NCI-H2196 treated with DMSO at 0.1 percent for 48 hours (cell line): ENCODE measurements around the gene GATAD2A.
"Not testable (repeated sequence)": the region's sequence is repeated elsewhere in the genome, so short reads cannot be mapped to it uniquely, and the experiment has no call there.

ENCODE experiments used
- DNase-seq: peaks from one replicate; lab custom pipeline; 2025; ENCODE audit not compliant: unreplicated experiment; lab: John Stamatoyannopoulos, UW

GATAD2A gene

DNA sequence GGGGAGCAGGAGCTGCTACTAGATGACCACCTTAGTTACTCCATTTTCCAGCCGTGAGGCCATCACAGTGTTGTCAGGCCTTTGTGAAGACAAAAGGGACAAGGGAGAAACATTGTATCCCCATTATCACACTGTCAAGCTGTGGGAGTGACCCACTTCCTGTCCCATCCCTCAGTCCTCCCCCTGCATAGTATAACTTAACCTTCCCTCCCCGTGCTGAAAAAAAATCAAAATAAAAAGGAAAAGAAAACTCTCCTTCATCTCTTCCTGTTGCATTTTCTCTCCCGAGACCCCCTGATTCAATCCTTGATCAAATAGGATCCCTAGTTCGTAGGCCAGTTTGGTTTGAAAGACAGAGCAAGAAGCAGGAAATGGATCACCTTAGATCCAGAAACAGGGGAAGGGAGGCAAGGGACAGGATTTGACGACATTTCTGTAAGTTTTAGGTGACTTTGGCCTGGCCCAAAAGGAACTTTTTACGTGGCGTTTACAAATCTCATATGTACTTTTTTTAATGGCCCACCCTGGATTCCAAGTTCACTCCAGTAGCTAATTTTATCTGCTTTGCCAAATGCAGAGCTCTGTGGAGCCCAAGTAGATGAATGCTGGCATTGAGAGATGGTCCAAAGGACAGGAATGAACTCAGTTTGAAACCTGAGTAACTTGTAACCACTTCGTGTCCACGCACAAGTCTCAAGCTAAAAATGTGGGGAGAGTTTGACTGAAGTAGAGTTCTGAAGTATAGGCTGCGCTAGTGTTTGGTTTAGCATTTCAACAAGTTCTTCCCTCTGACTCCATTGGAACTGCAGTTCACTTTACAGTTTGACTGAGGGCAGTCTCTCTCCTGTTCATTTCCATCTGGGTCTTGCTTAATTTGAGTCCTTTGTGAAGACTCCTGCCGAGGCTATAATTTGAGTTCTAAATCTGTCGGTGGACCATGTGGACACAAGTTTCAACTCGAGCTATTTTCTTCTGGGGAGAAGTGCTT lies 16.6 kb upstream of the GATAD2A start:
- DNase-seq: no peak

- DNase-seq: not testable (repeated sequence)
These were observed 15.8 kb upstream of the GATAD2A start for GRCh38 chr19:19389683-19390082.

DNA sequence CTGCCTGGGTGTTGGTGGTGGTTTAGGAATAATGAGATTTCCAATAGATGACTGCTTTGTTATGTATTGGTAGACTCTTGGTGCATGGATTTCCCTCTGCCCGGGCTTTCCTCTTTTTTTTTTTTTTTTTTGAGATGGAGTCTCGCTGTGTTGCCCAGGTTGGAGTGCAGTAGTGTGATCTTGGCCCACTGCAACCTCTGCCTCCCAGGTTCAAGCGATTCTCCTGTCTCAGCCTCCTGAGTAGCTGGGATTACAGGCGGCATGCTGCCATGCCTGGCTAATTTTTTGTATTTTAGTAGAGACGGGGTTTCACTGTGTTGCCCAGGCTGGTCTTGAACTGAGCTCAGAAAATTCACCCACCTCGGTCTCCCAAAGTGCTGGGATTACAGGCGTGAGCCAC lies 11.1 kb upstream of the GATAD2A start:
- DNase-seq: not testable (repeated sequence)

- no peak for DNase-seq
These were observed 5.6 kb upstream of the GATAD2A start for GRCh38 chr19:19399733-19400433.

DNA sequence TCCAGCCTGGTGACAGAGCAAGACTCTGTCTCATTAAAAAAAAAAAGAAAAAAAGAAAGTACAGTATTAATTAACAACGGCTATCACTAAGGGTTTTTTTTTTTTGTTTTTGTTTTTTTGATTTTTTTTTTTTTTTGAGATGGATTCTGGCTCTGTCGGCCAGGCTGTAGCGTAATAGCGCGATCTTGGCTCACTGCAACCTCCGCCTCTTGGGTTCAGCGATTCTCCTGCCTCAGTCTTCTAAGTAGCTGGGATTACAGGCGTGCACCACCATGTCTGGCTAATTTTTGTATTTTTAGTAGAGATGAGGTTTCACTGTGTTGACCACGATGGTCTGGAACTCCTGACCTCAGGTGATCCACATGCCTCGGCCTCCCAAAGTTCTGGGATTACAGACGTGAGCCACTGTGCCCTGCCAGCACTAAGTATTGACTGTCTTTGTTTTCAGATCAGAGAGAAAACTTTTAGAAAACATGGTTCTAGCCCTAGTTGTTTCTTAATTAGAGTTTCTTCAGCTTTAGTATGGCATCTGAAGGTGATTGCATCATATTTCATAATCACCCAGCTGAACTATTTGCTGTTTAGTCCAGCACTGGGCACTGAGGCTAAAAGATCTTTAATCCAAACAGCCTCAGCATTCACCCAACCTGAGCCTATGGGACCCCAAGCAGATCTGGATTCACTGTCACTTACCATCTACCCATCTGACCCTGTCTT lies 2.7 kb upstream of the GATAD2A start:
- no peak for DNase-seq

GRCh38 chr19:19403373-19403901 lies 2.0 kb upstream of the GATAD2A start:
- peak; percentile 23 for DNase-seq

GRCh38 chr19:19405971-19406877 lies 749 bp downstream of the GATAD2A start:
- no peak for DNase-seq

DNA sequence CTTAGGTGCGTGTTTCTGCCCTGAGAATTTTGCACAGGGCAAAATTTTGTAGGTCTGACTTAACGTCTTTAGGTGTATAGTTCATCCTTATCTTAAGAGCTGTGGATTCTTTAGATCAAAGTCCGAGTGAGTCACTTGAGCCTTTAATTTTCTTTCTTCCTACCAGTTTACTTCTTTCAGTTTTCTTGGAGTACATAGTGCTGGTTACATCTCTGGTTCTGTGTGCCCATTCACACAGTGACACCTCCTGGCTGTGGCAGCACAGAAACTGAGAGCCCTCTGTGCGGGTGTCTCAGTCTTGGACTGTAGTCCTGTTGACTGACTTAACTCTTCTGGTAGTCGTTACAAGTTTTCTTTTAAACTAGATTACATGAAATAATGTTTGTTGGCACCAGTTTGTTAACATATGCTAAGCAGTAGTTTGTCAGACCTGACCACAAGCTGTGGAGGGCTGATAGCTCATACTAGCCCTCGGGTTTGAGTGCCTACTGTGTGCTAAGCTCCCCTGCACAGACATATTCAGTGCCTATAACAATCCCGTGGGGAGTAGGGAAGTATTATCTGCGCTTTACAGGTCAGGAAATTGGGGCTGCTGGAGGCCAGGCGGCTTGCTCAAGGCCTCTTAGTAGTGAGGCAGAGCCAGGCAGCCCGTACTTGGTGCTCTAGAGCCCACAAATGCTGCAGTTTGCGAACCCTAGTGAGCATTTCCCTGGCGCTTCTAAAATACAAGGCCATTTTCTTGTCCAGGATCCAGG lies 1.6 kb downstream of the GATAD2A start:
- DNase-seq: no peak

DNA sequence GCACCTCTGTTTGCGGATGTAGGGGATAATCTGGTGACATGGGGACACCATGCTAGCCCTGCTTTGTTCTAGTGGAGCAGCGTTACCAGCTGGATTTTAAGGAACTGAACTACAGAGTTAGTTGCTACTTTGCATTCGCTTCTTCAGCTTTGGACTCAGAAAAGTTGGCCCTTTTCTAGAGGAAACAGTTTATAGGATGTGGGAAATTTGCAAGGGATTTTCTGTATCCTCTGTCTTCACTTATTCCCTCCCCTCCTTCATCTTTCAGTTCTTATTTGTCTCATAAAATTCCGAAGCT lies 2.1 kb downstream of the GATAD2A start:
- no peak for DNase-seq

DNA sequence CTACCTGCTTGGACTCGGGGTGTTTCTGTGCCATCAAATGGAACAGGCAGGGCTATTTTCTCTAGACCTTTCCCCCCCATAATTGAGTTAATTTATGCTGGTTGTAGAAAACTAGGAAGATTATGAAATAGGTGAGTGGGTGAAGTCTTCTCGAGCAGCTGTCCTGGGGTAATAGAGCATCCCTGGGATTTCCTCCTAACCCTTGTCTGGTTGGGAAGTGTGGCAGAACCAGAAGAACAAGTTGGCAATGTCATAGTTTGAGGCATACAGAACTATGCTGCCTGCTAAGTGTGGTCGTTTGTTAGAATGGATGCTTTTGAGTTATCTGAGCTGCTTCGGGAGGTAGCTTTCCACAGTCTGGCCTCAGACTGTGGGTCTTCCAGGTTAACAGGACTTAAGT lies 3.7 kb downstream of the GATAD2A start:
- DNase-seq: no peak

- DNase-seq: no peak
These were observed 4.2 kb downstream of the GATAD2A start for GRCh38 chr19:19409631-19410030.

GRCh38 chr19:19410553-19411550 lies 5.4 kb downstream of the GATAD2A start:
- no peak for DNase-seq

DNA sequence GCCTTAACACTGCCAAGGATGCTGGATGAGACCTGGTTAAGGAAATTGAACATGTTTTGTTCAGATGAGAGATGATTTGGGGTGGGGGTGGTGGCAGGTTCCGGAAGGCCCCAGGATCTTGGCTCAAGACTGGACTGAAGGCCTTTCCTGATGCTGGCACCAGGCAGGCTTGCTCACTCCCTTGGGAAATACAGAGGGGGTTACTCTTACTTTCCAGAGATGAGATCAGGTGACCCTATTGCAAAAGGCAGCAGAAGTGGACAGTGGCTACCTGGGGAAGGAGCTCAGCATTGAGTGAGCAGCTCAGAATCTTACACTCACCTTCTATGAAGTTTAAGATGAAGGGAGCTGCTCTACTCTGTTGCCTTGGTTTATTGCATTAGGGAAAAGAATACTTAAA lies 10.8 kb downstream of the GATAD2A start:
- DNase-seq: no peak

DNA sequence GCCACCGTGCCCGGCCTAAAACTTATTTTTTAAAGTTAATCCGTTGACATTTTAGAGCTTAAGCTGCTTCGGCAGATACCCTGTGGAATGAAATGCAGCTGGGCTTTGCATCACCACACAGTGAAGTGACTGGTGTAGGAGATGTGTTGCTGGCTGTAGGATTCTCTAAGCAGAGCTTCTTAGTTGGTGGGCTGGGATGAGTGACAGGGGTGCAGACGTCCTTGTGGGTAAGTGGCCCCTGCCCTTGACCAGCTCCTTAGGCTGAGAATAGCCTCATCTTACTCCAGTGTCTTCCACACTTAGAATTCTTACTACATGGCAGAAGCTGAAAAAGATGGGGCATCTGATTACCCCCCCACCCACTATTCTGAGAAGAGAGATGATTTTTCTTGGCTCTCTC lies 11.6 kb downstream of the GATAD2A start:
- DNase-seq: no peak

- DNase-seq: no peak
These were observed 12.3 kb downstream of the GATAD2A start for GRCh38 chr19:19417628-19418245.

GRCh38 chr19:19418555-19419260 lies 13.2 kb downstream of the GATAD2A start:
- DNase-seq: no peak

DNA sequence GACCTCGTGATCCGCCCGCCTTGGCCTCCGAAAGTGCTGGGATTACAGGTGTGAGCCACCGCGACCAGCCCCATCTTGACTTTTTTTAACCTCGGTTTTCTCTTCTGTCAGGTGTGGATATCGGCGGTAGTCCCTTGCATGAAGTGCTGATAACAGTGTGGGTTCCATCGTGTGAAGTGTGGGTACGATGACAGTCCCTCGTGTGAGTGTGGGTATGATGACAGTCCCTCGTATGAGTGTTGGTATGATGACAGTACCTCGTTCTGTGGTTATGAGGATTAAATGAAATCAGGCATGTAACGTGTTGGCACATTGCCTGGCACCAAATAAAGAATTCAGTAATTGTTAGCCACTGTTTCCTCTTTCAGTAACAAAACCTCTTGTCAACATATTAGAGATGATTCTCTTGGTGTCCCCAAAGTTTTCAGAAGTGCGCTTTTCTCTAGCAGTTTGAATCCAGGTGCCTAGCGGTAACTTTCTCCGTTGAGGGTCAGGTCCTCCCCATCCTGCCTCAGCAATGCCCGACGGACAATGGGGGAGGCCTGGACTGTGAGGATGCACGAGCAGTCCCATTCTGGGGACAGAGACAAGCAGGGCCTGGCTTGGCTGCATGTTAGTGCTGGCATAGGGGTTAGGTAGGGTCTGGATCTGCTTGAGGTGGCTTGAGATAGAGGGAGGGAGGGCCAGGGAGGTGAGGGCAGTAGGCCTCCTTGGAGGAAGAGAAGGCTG lies 15.3 kb downstream of the GATAD2A start:
- DNase-seq: no peak
